NCI-H1694 (cell line): Measurements from ENCODE around the gene KCNH8.

Experiments used
- DNase-seq: peaks from one replicate; lab custom pipeline; 2025; lab: John Stamatoyannopoulos, UW

KCNH8 gene

DNA sequence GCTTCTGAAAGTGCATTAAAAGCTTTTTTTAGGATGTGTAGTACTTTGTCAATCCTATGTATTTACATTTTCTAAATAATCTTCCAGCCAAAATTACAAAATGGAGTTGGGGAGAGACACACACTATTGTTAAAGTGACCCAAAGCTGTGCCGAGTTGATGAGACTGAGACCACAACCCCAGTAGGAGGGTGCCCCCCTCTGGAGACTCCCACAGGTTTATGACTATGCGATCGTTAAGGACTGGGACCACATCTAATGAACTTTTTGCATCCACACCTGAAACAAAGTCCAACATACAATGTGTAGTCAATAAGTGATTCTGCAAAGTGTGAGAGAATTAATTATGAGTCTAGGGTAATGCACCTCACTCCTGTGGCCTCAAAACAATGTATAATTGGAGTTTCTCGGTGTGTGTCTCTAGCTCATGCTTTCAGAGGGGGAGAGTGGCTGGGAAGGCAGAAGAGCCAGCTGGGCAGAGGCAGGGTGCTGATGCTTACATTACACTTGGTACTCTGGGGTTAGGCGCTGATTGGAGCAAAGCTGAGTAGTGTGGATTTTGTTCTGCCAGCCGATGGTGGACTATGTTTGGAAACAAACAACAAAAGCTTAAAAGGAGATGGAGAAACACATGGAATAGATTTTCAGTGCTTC is 102.8 kb downstream of the KCNH8 start:
- no peak for DNase-seq

DNA sequence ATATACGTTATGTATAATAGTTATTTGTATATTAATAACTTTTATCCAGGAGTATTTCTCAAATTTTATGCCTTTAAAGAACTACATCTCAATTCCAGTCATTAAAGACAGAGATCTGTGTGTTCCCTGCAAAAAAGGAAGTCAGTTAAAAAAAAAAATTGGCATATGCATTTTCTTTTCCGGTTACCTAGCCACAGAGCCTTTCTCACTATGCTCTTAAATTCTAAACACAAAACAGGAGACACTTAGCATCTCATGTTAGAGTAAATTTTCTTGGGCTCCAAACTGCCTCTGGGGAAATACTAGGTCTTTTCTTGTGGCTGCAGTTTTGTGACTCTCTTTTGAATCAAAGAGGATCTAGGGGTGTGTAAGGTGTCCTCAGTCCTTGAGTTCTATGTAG is 105.9 kb downstream of the KCNH8 start:
- DNase-seq: no peak

GRCh38 chr3:19254784-19255338 is 106.6 kb downstream of the KCNH8 start:
- DNase-seq: no peak

DNA sequence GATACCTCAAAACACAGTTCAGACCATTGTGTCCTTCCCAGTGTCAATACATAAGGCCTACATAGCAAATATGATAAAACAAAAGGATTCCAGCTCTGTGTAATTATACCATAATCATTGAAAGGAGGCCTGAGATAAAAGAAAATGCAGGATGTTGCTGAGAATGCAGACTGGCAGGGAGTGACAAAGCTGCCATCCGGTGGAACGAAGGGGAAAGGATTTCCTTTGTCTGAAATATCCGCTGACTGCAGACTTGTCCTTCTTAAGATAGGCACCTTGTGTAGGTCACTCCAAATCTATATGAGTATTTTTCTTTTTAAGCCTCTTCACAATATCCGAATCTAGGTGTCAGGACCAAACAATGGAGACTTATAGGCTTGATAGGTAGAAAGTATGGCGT is 108.0 kb downstream of the KCNH8 start:
- no peak for DNase-seq

DNA sequence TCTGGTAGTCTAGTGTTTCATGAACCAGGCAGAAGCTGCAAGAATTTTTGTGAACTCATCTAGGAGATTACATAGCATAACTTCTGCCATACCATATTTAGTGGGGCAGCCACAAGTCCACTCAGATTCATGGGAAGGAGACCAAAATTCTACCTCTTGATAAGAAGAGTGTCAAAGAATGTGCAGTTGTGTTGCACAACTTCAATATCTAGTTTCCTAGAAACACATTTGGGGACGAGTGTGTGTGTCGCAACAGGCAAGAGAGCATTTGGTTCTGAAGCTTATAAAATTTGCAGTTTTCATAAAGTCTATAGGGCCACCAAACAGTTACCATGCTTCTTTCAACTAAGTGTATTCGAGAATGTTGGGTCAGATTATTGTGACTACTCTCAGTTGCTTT is 115.3 kb downstream of the KCNH8 start:
- DNase-seq: no peak

DNA sequence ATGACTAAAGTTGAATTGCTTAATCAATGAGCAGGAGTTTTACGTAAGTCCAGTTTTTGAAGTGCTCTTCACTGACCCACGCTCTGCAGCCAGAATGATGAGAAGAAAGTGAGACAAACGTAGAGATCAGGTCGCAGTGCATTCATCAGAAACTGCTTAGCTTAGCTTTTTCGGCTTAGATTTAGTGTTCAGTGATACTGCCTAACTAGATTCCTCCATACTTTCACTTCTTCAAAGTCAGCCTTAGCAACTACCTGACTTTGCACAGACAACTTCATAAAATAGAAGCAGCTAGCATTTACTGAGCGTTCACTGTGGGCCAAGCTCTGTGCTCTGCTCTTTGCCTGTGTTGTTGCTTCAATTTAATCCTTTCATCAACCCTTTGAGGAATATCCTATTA is 116.1 kb downstream of the KCNH8 start:
- no peak for DNase-seq

DNA sequence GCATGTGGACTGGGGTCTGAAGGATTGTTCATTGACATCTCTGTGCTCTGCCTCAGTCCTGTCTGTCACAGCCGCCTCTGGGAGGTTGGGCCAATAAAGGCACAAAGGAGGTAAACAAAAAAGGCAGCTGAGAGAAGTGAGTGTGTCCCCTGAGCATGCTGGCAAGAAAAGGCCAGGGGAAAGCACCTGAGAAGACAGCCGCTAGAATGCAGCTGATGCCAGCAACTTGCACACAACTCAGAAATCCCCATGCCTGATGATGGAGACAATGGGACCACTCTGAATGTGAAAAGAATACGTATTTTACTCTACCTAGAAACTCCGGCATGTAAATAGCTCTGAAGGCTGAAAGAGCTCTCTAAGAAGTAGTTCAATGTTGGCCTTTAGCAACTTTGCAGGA is 118.7 kb downstream of the KCNH8 start:
- no peak for DNase-seq

DNA sequence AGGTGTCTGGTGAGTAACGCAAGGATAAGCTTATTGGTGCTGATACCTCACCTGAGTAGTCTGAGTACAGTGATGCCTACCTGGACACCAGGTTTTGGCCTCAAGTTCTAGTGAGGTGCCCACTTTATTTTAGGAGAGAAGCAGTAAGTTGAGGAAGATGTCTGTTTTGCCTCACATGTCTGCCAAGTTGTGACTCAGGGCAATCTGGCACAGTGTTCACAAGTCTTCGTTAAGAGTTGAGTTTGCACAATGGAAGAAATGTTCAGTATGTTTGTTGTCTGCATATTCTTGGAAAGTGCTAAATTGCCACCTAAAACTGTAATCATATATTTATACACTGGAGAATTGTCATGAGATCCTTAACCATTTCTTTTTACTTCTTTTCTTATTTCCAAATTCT is 122.2 kb downstream of the KCNH8 start:
- DNase-seq: no peak

DNA sequence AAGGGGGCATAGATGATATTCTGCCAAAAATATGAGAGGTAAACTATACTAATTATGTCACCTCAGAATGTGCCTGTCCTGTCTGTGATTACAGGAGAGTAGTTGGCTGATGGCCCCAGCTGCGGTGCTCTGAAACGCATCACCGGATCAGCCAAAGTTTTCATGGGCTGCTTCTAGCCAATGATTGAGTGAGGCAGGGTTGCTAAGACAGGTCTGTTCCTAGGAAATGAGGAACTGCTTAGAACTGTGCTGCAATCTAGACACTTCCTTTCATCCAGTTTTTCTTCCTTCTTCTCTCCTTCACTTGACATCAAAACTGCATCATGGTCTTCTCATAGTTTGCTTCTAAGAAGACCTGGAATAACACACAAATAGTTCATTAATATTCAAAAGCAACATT is 124.0 kb downstream of the KCNH8 start:
- DNase-seq: no peak

GRCh38 chr3:19273091-19273490 is 124.8 kb downstream of the KCNH8 start:
- DNase-seq: no peak

DNA sequence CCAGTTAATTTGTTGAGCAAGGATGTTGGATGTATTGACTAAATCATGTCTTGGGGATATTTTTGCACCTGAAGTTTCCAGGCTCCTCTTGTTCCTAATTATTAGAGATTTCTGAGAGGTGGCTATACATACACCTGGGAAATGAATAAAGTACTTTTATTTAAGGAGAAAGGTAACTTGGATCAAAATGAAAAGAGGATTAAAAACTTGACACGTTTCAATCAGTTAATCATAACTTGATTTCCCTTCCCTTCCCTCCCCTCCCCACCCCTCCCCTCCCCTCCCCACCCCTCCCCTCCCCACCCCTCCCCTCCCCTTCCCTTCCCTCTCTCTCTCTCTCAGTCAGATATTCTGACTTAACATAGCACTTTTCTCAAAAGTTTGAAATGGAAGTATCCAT is 126.3 kb downstream of the KCNH8 start:
- no peak for DNase-seq

- DNase-seq: no peak
These were observed 136.7 kb downstream of the KCNH8 start for GRCh38 chr3:19284974-19285373.

- DNase-seq: no peak
These were observed 145.0 kb downstream of the KCNH8 start for GRCh38 chr3:19293295-19293694.

DNA sequence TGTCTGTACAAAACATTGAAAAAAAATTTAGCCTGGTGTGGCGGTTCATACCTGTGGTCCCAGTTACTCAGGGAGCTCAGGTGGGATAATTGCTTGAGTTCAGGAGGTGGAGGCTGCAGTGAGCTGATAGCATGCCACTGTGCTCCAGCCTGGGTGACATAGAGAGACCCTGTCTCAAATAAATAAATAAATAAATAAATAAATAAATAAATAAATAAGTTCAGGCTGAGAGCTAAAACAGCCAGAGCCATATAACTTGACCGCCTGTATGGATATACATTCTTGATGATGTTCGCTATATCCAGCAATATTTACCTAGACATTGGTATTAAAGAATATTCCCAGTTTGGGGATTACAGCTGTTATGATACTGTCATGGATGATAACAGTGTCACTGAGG is 146.9 kb downstream of the KCNH8 start:
- DNase-seq: no peak

DNA sequence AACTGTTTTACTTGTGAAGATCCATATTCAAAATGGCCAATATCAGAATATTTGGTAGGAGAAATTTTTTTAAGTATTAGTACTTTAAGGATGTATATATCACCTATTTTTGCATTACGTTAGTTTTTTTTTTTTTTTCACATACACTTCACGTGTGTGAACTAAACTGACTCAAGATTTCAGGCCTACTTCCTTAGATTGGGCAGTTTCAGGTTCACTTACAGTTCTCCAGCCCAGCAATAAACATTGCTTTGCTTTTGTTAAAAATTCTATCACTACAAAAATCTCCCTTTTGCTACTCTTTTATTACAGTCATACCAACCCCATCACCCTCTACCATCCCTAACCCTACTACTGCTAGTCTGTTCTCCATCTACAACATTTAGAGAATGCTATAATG is 183.6 kb downstream of the KCNH8 start:
- no peak for DNase-seq

DNA sequence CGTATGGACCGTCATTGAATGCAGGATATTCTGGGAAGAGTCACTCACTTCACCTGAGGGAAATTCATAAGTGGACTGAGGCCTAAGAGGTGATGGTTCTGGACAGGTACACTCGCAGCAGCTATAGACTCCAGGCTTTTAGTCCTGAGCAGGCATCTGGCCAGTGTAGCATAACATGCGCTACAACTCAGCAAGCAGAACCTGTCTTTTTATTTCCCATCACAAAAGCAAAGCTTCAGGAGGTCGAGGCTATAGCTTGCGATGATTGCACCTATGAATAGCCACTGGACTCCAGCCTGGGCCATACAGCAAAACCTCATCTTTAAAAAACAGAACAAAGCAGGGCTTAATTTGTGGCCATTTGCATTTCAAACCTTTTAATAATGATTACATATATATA is 185.8 kb downstream of the KCNH8 start:
- no peak for DNase-seq

DNA sequence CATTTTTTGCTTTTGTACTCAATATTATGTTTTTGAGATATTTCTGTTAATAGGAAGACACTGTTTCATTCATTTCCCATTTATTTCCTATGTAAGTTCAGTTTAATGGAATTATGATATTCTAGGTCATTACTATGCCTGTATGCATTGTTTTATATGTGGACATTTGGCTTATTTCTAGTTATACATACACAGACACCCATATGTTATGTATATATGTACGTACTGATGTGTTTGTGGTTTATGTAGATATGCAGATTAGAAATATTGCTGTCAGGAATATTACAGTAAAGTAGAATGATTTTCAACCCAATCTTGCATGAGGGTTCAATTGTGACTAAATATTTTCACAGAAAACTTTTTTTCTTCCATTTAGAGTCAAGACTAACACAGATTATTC is 190.5 kb downstream of the KCNH8 start:
- DNase-seq: no peak

DNA sequence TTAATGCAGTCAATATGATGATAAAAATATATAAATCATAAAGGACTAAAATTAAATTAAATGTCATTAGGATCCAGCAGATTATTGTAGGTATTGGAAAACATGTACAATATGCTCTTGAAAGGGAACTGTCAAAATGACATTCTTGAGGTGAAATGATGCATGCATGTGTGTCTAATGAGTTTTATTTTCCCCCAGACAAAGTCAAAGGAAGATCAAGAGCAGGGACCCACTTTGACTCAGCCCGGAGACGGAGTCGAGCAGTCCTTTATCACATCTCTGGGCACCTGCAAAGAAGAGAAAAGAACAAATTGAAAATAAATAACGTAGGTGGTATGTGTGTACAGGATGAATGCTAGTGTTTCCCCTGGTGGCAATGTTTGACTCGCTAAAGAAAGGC is 194.1 kb downstream of the KCNH8 start:
- no peak for DNase-seq

- DNase-seq: no peak
These were observed 198.4 kb downstream of the KCNH8 start for GRCh38 chr3:19346759-19347158.

DNA sequence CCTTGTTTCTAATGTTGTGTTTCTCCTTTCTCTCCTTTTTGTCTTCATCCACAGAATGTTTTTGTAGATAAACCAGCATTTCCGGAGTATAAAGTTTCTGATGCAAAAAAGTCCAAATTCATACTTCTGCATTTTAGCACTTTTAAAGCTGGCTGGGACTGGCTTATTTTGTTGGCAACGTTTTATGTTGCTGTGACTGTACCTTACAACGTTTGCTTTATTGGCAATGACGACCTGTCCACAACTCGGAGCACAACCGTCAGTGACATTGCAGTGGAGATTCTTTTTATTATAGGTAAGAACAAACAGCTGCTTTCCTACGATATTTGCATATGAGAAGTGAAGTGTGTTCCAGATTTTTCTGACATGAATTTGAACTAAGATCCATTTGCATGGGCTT is 199.4 kb downstream of the KCNH8 start:
- DNase-seq: no peak

- DNase-seq: no peak
These were observed 200.2 kb downstream of the KCNH8 start for GRCh38 chr3:19348500-19348899.

- no peak for DNase-seq
These were observed 200.7 kb downstream of the KCNH8 start for GRCh38 chr3:19348941-19349564.

DNA sequence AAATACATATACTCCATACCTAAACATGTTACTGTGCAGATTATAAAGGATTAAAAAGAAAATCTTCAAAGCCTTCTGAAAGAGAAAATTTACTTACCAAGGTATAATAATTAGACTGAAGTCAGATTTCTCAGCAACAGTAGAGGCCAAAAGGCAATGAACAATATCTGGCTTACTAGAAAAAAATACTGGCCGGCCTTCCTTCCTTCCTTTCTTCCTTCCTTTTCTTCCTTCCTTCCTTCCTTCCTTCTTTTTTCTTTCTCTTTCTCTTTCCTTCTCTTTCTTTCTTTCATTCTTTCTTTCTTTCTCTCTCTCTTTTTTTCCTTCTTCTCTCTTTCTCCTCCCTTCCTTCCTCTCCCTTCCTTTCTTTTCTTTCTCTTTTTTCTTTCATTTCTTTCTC is 209.6 kb downstream of the KCNH8 start:
- no peak for DNase-seq

GRCh38 chr3:19363071-19363470 is 214.8 kb downstream of the KCNH8 start:
- DNase-seq: no peak
